ENCODE data around the gene TIGD6.

The TIGD6 gene

GRCh38 chr5:150022681-150023080 is 22.2 kb upstream of the TIGD6 start:
- Histone ChIP-seq H3K36me3 (ENCODE audit: control insufficient read depth, insufficient read depth, low read length) (peaks cover 20% of the 10 kb centered on the region), H3K4me3 (replicated peaks; ENCODE audit: low read depth, low read length) (no peak overlapping the region), H3K27me3 (replicated peaks; ENCODE audit: control insufficient read depth, insufficient read depth, low read length) (no peaks in the 10 kb centered on the region)
- no peak for DNase-seq (ENCODE audit: extremely low read depth, insufficient read length)
- no peak for TF ChIP-seq CTCF (IDR thresholded peaks at IDR 0.05; ENCODE audit: insufficient read depth, low read length, poor library complexity, severe bottlenecking)

DNA sequence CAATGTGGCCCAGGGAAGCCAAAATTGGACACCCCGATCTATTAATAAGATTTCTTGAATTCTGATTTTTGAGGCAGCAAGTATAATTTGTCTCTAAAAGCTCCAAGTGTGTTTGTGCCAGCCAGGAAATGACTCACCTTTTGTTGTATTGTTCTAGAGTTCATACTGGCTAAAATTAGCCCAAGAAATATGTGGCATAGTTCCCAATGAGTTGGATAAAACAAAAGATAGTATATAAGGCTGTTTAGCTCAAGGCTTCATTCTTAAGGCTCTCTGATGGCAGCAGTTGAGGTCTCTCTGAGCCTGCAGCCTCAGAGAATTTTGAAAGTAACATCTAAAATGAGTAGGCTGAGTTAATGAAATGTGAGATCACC is 21.7 kb upstream of the TIGD6 start:
- Histone ChIP-seq H3K27me3 (replicated peaks; ENCODE audit: control insufficient read depth, insufficient read depth, low read length) (no peaks in the 10 kb centered on the region), H3K4me3 (replicated peaks; ENCODE audit: low read depth, low read length) (no peak overlapping the region), H3K36me3 (ENCODE audit: control insufficient read depth, insufficient read depth, low read length) (peaks cover 20% of the 10 kb centered on the region)
- no peak for DNase-seq (ENCODE audit: extremely low read depth, insufficient read length)
- TF ChIP-seq CTCF (IDR thresholded peaks at IDR 0.05; ENCODE audit: insufficient read depth, low read length, poor library complexity, severe bottlenecking): no peak

GRCh38 chr5:150021491-150022157 is 21.2 kb upstream of the TIGD6 start:
- Histone ChIP-seq H3K36me3 (ENCODE audit: control insufficient read depth, insufficient read depth, low read length) (peaks cover 17% of the 10 kb centered on the region), H3K4me3 (replicated peaks; ENCODE audit: low read depth, low read length) (no peak overlapping the region), H3K27me3 (replicated peaks; ENCODE audit: control insufficient read depth, insufficient read depth, low read length) (no peaks in the 10 kb centered on the region)
- TF ChIP-seq CTCF (IDR thresholded peaks at IDR 0.05; ENCODE audit: insufficient read depth, low read length, poor library complexity, severe bottlenecking): no peak
- DNase-seq (ENCODE audit: extremely low read depth, insufficient read length): no peak

GRCh38 chr5:150020249-150020648 is 19.8 kb upstream of the TIGD6 start:
- peaks cover 19% of the 10 kb centered on the region for H3K36me3 ChIP-seq (ENCODE audit: control insufficient read depth, insufficient read depth, low read length)
- no peaks in the 10 kb centered on the region for H3K27me3 ChIP-seq (replicated peaks; ENCODE audit: control insufficient read depth, insufficient read depth, low read length)
- H3K4me3 ChIP-seq (replicated peaks; ENCODE audit: low read depth, low read length): no peak overlapping the region
- TF ChIP-seq CTCF (IDR thresholded peaks at IDR 0.05; ENCODE audit: insufficient read depth, low read length, poor library complexity, severe bottlenecking): no peak
- no peak for DNase-seq (ENCODE audit: extremely low read depth, insufficient read length)

DNA sequence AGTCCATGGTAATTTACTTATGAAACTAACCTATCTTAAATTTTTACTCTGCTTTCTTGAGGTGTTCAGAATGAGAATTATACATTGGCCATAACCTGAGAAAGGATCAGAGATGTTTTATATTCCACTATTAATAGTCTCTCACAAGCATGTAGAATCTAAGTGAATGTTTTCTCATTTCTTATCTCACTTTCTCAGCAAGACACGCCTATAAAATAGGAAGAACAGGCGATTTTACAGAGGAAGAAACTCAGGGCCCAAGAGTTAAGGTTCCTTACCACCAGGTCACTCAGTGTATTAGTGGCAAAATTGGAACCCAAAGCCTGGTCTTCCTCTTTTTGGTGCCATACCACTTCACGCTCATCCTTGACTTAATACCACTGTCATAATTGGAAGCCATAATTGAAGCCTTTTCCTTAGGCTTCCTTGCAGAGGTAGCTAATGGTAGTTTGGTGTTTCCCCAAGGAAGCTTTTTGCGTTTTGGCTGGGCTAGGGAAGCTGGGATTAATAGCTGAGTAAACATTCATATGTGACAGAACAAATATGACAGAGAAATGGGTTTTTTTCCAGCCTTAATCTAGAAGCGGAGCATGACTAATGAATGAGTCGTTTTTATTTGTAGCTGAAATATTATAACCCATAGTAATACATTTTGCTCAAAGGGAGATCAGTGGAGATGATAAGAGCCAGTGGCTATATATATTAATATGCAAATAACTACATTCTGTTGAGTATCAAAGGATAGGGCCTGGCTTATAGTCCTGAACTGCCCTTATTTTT is 17.0 kb upstream of the TIGD6 start:
- TF ChIP-seq CTCF (IDR thresholded peaks at IDR 0.05; ENCODE audit: insufficient read depth, low read length, poor library complexity, severe bottlenecking): no peak
- H3K4me3 ChIP-seq (replicated peaks; ENCODE audit: low read depth, low read length): no peak overlapping the region

More for the DNA sequence above, 17.0 kb upstream of the TIGD6 start:
- no peak for DNase-seq (ENCODE audit: extremely low read depth, insufficient read length)
- Histone ChIP-seq H3K27me3 (replicated peaks; ENCODE audit: control insufficient read depth, insufficient read depth, low read length) (no peaks in the 10 kb centered on the region), H3K36me3 (ENCODE audit: control insufficient read depth, insufficient read depth, low read length) (peaks cover 19% of the 10 kb centered on the region)
